HG03558 (cell line): ENCODE results near the gene UGT1A1.

Experiments used
- ATAC-seq: cut with Tn5 transposase; IDR thresholded peaks from one replicate; pipeline ENCODE4 v1.9.1; 2021; ENCODE audit warnings: moderate number of reproducible peaks; ENCODE audit not compliant: unreplicated experiment; ENCODE audit errors: extremely low read depth

UGT1A1 gene

GRCh38 chr2:233756429-233757081 is 3.5 kb upstream of the UGT1A1 start:
- no peak for ATAC-seq

- ATAC-seq: no peak
Observed at GRCh38 chr2:233758141-233758540, 1.9 kb upstream of the UGT1A1 start.

- ATAC-seq: no peak
Observed at GRCh38 chr2:233758849-233759248, 1.2 kb upstream of the UGT1A1 start.

- ATAC-seq: no peak
Observed at GRCh38 chr2:233761040-233761769, 1.1 kb downstream of the UGT1A1 start.

GRCh38 chr2:233764264-233764663 is 4.2 kb downstream of the UGT1A1 start:
- ATAC-seq: no peak

- no peak for ATAC-seq
Observed at GRCh38 chr2:233764761-233765160, 4.7 kb downstream of the UGT1A1 start.

- ATAC-seq: no peak
Observed at GRCh38 chr2:233766416-233766815, 6.3 kb downstream of the UGT1A1 start.

- no peak for ATAC-seq
Observed at GRCh38 chr2:233768076-233768475, 8.0 kb downstream of the UGT1A1 start.

GRCh38 chr2:233769260-233769659 is 9.2 kb downstream of the UGT1A1 start:
- ATAC-seq: no peak

- ATAC-seq: no peak
Observed at GRCh38 chr2:233772153-233772552, 12.1 kb downstream of the UGT1A1 start.

GRCh38 chr2:233772583-233772982 is 12.5 kb downstream of the UGT1A1 start:
- ATAC-seq: no peak

GRCh38 chr2:233773854-233774253 is 13.8 kb downstream of the UGT1A1 start:
- no peak for ATAC-seq

GRCh38 chr2:233775414-233775813 is 15.3 kb downstream of the UGT1A1 start:
- ATAC-seq: no peak

- no peak for ATAC-seq
Observed at GRCh38 chr2:233778030-233778429, 18.0 kb downstream of the UGT1A1 start, which contains the start of gene MROH2A. Gene MROH2A (plus strand): TSS chr2:233778330. CDS start chr2:233779359, 1,029 bp downstream.

GRCh38 chr2:233779722-233780121 is 19.7 kb downstream of the UGT1A1 start:
- ATAC-seq: no peak

- ATAC-seq: no peak
Observed at GRCh38 chr2:233780771-233781170, 20.7 kb downstream of the UGT1A1 start.

- ATAC-seq: no peak
Observed at GRCh38 chr2:233789554-233789953, 29.5 kb downstream of the UGT1A1 start.

GRCh38 chr2:233791151-233791882 is 31.2 kb downstream of the UGT1A1 start:
- ATAC-seq: no peak

- no peak for ATAC-seq
Observed at GRCh38 chr2:233791883-233792329, 31.8 kb downstream of the UGT1A1 start.

- no peak for ATAC-seq
Observed at GRCh38 chr2:233792720-233793119, 32.6 kb downstream of the UGT1A1 start.
